Panc1 (cell line): ENCODE data around the gene SPECC1.

Source experiments
- CTCF ChIP-seq: fragments of 450-650 bp; IDR thresholded peaks from 2 replicates; pipeline ENCODE4 v1.5.1; 2017; ENCODE audit warnings: mild to moderate bottlenecking
- POLR2AphosphoS5 ChIP-seq: IDR thresholded peaks from 2 replicates; pipeline ENCODE4 v1.6.1; 2012; ENCODE audit warnings: mild to moderate bottlenecking, low read depth, low read length, moderate library complexity
- REST ChIP-seq, 2 experiments: IDR thresholded peaks; 2 replicates each; pipeline ENCODE4 v1.6.1; 2011 to 2012; ENCODE audit warnings: low read depth in 2 of 2, control low read depth in 1 of 2, low read length in 1 of 2, mild to moderate bottlenecking in 1 of 2, moderate library complexity in 1 of 2; ENCODE audit not compliant: insufficient read depth in 1 of 2
- SIN3A ChIP-seq: IDR thresholded peaks from 2 replicates; pipeline ENCODE4 v1.6.1; 2012; ENCODE audit warnings: low read depth, mild to moderate bottlenecking, low read length, moderate library complexity, borderline replicate concordance; ENCODE audit not compliant: insufficient read depth
- TCF7L2 ChIP-seq: IDR thresholded peaks from 2 replicates; pipeline ENCODE4 v1.6.1; 2011; ENCODE audit warnings: mild to moderate bottlenecking, low read depth, low read length, inconsistent platforms

GRCh38 chr17:20174588-20175265 lies 165.6 kb downstream of the SPECC1 start:
- TF ChIP-seq CTCF (no peak), REST (IDR thresholded peaks at IDR 0.05; ENCODE audit: insufficient read depth in 1 of 2, low read depth in 2 of 2, low read length in 1 of 2) (no peak), TCF7L2 (no peak), POLR2AphosphoS5 (no peak), SIN3A (no peak)
